Activated naive CD4-positive, alpha-beta T cell treated with anti-CD3 and anti-CD28 coated beads, Interleukin-2, amount 10 ng/mL, durations not matched to agents 7 days and 5 days (primary cell): Measurements from ENCODE around the gene RARB.

Experiments
- CTCF ChIA-PET: fragments of 350-600 bp; sonication (Branson Sonifier 250); formaldehyde crosslinking; loops from one replicate; lab custom pipeline; 2021; ENCODE audit warnings: antibody characterized with exemption; lab: Charles Lee
- DNase-seq: peaks from one replicate; pipeline ENCODE4 v3.0.0-alpha.2; 2020
- H3K27ac Mint-ChIP-seq: one replicate; pipeline ENCODE4 v1.8.0; 2021; ENCODE audit warnings: mild to moderate bottlenecking, moderate library complexity, mixed read lengths
- H3K27me3 Mint-ChIP-seq: one replicate; pipeline ENCODE4 v1.8.0; 2021; ENCODE audit warnings: mild to moderate bottlenecking, mixed read lengths
- H3K36me3 Mint-ChIP-seq: one replicate; pipeline ENCODE4 v1.8.0; 2021; ENCODE audit warnings: mixed read lengths
- H3K4me1 Mint-ChIP-seq: one replicate; pipeline ENCODE4 v1.8.0; 2021; ENCODE audit warnings: mixed read lengths
- H3K4me3 Mint-ChIP-seq: one replicate; pipeline ENCODE4 v1.8.0; 2021; ENCODE audit warnings: mild to moderate bottlenecking, moderate library complexity, mixed read lengths
- H3K9me3 Mint-ChIP-seq: one replicate; pipeline ENCODE4 v1.8.0; 2021; ENCODE audit warnings: mixed read lengths

RARB gene

DNA sequence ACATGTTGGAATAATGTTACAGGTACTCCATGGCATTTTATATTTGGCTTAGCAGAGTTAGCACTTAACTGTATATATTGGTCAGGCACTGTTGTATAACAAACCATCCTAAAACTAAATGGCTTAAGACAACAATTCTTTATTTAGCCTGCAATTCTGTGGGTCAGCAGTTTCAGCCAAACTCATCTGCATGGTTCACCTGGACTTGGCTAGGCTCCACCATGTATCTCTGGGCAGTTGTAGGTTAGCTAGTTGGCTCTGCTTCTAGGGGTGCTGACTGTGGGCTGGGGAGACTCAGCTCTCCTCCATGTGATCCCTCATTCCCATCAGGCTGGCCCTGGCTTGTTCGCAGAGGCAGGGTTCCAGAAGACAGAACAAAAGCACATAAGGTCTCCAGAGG lies 34.4 kb downstream of the RARB start:
- CTCF ChIA-PET: no interaction called here
- Mint-ChIP-seq H3K9me3 (no peaks in the 10 kb centered on the region), H3K27me3 (no peaks in the 10 kb centered on the region), H3K4me1 (no peaks in the 10 kb centered on the region), H3K36me3 (no peaks in the 10 kb centered on the region), H3K4me3 (no peak overlapping the region), H3K27ac (no peak overlapping the region)
- no peak for DNase-seq

DNA sequence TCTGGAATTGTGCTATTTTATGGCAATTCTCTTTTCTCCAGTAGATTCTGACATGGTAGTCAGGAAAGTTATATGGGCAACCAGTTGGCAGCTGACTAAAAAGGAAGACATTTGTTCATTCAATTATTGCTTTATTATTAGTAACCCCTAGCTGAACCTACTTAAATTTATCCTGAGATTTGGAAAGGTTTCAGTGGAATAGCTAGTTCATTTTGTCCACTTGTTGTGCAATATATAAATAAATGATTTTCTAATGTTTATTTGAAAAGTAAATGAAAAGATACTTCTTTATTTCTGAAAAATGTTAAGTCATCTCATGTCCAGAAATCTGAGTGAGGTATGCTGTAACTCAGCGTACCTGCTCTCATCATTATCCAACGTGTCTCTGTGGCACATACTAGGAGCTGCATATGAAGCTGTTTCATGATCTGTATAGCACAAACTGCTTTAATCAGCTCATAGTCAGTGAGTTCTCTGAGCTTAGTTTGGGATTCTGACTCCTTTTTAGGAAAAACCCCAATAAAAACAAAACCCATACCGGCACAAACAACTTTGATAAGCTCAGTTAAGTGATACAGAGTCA lies 35.9 kb downstream of the RARB start:
- H3K27me3 Mint-ChIP-seq: no peaks in the 10 kb centered on the region
- H3K27ac Mint-ChIP-seq: no peak overlapping the region
- no peak for DNase-seq
- H3K9me3 Mint-ChIP-seq: no peaks in the 10 kb centered on the region
- no peaks in the 10 kb centered on the region for H3K4me1 Mint-ChIP-seq
- no peak overlapping the region for H3K4me3 Mint-ChIP-seq
- no peaks in the 10 kb centered on the region for H3K36me3 Mint-ChIP-seq
- CTCF ChIA-PET: interaction anchor here (1.1 to 1.4 kb wide), 2 partner anchors 22 to 615 kb away, joined by 3 to 4 read pairs; no protein-coding TSS in a partner anchor

DNA sequence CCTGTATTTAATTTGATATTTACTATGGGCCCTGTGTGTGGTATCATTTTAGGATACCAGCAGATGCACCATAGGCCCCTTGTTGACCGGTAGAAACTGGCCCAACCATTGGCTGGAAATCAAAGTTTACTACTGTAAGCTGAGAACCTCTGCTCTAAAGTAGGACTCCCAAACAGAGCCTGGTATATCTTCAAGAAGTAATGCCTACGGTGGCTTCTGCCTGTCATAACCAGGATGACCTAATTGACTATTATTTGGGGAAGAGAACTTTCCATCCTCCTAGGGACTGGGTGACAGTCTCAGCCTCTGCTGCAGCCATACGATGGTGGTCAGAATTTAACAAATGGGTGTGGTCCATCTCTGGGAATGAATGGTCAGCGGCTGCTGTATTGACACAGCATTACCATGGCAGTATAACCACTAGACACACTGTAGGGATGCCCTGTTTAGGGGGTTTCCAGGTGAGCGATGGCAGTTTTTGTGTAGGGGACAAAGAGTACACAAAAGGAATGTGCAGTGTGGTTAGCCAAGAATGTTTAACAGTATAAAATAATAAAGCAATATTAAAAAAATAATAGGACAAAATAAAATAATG lies 37.3 kb downstream of the RARB start:
- no peak overlapping the region for H3K4me3 Mint-ChIP-seq
- no peaks in the 10 kb centered on the region for H3K36me3 Mint-ChIP-seq
- H3K27me3 Mint-ChIP-seq: no peaks in the 10 kb centered on the region
- no peaks in the 10 kb centered on the region for H3K9me3 Mint-ChIP-seq
- no peak overlapping the region for H3K27ac Mint-ChIP-seq
- no peak for DNase-seq
- H3K4me1 Mint-ChIP-seq: no peaks in the 10 kb centered on the region
- CTCF ChIA-PET: interaction anchor here (0.6 to 1.1 kb wide), 2 partner anchors 24 to 613 kb away, joined by 3 read pairs; no protein-coding TSS in a partner anchor

DNA sequence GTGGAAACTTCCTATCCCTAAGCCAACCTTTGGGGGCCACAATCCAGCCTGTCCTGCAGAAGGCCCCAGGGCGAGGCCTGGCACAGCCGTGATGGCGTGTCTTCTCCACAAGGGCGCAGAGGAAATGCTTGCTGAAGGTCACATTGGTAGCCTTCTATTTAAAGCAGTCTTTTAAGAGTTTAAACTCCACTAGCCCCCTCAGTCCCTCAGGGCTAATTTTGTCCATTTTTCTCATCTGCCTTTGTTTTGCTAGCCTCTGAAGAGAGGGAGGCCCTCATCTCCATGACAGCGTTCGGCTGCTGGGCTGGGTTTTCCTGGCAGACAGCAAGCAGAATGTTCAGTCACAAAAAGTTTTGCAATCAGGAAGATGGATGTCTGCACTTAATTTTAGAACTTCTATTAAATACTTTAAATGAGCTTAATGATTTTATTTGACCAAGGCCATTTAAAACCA lies 40.8 kb downstream of the RARB start:
- no peaks in the 10 kb centered on the region for H3K36me3 Mint-ChIP-seq
- no peaks in the 10 kb centered on the region for H3K9me3 Mint-ChIP-seq
- H3K27me3 Mint-ChIP-seq: no peaks in the 10 kb centered on the region
- CTCF ChIA-PET: no interaction called here
- H3K4me3 Mint-ChIP-seq: no peak overlapping the region
- H3K27ac Mint-ChIP-seq: no peak overlapping the region
- no peak for DNase-seq
- H3K4me1 Mint-ChIP-seq: peaks cover 3% of the 10 kb centered on the region

DNA sequence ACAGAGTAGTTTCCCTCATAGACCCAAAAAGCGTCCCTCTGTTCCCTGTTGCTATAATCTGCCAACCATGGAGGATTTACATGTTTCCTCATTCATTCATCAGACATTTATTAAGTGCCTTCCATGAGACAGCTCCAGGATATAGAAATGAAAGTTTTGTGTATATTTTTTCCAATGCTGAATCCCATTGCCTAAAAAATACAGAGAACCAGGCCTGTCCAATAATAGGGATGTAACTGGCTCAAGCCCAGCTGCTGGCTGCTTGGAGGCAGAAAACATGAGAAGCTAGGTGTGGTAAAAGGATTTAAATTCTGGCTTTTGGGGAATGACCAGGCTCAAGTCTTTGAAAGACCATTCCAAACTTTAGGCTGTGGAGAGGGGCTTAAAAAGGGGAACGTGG lies 41.5 kb downstream of the RARB start:
- peaks cover 3% of the 10 kb centered on the region for H3K4me1 Mint-ChIP-seq
- CTCF ChIA-PET: no interaction called here
- H3K27me3 Mint-ChIP-seq: no peaks in the 10 kb centered on the region
- no peak for DNase-seq
- no peaks in the 10 kb centered on the region for H3K9me3 Mint-ChIP-seq
- H3K4me3 Mint-ChIP-seq: no peak overlapping the region
- H3K27ac Mint-ChIP-seq: no peak overlapping the region
- no peaks in the 10 kb centered on the region for H3K36me3 Mint-ChIP-seq

DNA sequence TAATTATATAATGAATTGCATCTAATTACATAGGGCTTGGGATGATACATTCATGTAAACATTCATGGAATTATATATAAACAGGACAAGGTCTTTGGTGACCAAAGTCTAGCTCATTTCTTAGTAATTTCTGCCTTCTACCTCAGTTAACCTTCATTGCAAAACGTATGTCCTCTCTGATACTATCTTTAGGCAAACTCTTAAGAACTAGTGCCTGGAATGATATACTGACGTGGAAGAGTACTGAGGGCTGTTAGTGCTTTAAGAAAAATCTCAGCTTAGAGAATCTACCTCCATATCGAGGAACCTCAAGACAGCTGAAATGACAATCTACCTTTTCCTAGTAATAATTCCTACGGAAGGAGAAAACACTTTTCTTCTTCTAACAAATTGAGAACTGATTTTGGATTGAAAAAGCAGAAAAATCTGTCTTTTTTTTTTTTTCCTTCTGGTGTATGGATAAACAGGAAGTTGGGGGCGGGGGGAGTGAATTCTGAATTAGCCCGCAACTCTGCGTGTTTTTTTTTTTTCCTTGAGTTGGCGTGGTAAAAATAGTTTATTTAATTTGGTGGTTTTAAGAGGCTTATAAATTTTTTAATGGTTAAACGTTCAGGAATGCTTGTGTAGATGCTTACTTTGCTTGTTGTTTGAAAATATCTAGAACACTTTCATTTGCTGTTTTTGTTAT lies 43.2 kb downstream of the RARB start:
- CTCF ChIA-PET: no interaction called here
- Mint-ChIP-seq H3K4me1 (peaks cover 3% of the 10 kb centered on the region), H3K9me3 (no peaks in the 10 kb centered on the region), H3K36me3 (no peaks in the 10 kb centered on the region), H3K27me3 (no peaks in the 10 kb centered on the region), H3K4me3 (no peak overlapping the region), H3K27ac (no peak overlapping the region)
- no peak for DNase-seq

DNA sequence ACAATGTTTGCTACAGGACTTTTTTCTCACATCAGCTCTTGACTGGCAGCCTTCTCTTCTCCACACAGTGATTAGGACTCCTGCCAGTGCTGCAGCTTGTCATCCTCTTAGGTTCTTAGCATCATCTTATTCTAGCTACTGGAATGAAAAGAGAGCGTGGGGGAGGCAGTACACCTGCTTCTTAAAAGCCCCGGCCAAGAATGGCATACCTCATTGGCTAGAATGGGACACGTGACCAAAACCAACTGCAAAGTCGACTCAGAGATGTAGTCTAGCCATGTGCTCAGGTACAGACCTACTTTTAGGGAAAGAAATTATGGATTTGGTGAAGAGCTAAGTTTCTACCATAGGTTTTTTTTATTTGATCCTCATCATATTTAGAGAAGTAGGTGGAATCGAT lies 44.1 kb downstream of the RARB start:
- Mint-ChIP-seq H3K4me3 (no peak overlapping the region), H3K36me3 (no peaks in the 10 kb centered on the region), H3K4me1 (peaks cover 3% of the 10 kb centered on the region), H3K27ac (no peak overlapping the region), H3K9me3 (no peaks in the 10 kb centered on the region), H3K27me3 (no peaks in the 10 kb centered on the region)
- CTCF ChIA-PET: no interaction called here
- no peak for DNase-seq

DNA sequence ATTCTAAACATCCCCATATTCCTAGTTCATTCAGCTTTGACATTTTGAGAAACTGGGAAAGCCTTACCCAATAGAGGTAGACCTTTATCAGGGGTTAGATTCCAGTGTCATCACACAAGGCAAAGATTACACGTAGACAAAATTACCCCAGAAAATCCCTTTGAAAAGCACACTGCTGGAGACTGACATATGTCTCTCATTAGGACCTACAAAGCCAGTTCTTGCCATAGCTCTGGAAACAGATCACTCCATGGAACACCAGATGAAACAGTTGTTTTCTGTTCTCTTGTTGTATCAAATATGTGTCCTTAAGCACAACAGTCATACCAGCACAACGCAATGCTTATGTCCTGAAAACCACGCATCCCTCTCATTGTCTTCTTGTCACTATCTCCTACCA lies 44.7 kb downstream of the RARB start:
- no peaks in the 10 kb centered on the region for H3K36me3 Mint-ChIP-seq
- H3K4me1 Mint-ChIP-seq: peaks cover 3% of the 10 kb centered on the region
- no peak overlapping the region for H3K4me3 Mint-ChIP-seq
- no peak overlapping the region for H3K27ac Mint-ChIP-seq
- no peaks in the 10 kb centered on the region for H3K27me3 Mint-ChIP-seq
- no peaks in the 10 kb centered on the region for H3K9me3 Mint-ChIP-seq
- CTCF ChIA-PET: no interaction called here
- no peak for DNase-seq

DNA sequence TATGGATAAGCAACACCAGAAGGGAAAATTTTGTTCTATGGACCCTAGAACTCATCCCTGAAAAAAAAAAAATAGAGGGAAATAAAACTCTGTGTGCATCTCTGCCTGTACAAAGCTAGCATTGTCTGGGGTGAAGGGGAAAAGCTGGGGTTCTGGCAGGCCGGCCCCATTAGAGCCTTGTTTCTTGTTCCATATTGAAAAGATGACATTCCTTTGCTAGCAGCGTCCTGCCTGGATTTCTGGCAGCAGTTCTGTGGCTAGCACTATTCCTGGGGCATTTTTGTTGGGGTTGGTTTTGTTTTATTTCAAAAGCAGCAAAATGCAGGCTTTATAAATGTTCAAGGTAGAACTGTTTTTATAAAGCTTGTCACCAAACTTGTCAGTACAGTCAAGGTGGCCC lies 45.2 kb downstream of the RARB start:
- Mint-ChIP-seq H3K27ac (no peak overlapping the region), H3K9me3 (no peaks in the 10 kb centered on the region), H3K27me3 (no peaks in the 10 kb centered on the region), H3K4me3 (no peak overlapping the region), H3K36me3 (no peaks in the 10 kb centered on the region), H3K4me1 (peaks cover 3% of the 10 kb centered on the region)
- CTCF ChIA-PET: no interaction called here
- no peak for DNase-seq

DNA sequence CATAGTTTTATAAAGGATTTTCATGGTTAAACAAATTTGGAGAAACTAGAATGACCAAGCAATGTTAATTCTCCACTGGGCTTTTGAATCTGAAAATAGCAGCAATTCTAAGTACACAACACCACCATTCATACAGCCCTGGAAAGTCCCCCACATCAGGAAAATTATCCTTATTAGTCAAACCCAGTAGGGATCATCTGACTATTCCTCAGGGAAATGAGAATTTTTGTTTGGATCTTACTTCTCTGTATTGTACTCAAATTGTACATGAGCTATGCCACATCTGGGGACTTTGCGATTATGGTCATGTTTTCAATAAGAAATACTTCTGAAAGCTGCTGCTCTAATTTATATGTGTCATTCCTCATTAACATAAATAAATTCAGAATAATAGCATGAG lies 46.0 kb downstream of the RARB start:
- Mint-ChIP-seq H3K4me1 (peaks cover 3% of the 10 kb centered on the region), H3K9me3 (no peaks in the 10 kb centered on the region), H3K4me3 (no peak overlapping the region), H3K27ac (no peak overlapping the region), H3K36me3 (no peaks in the 10 kb centered on the region), H3K27me3 (no peaks in the 10 kb centered on the region)
- CTCF ChIA-PET: no interaction called here
- DNase-seq: no peak

DNA sequence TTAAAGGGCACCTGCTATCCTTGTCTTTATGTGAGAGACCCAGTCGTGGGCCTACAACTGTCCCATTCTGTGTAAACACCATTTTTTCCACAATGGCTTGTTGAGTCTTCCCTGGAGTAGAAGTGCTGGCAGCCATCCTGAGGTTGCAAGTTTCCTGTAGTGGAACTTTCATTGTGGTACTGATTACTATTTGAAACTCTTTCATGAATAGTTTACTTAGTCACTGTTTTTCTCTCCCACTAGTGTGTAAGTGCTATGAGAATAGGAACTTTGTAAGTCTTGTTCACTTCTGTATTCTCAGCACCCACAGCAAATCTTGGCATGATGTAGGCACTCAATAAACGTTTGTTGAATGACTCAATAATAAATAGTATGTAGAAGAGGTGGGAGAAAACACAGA lies 48.6 kb downstream of the RARB start:
- no peaks in the 10 kb centered on the region for H3K36me3 Mint-ChIP-seq
- no peak for DNase-seq
- no peak overlapping the region for H3K4me3 Mint-ChIP-seq
- no peak overlapping the region for H3K27ac Mint-ChIP-seq
- H3K4me1 Mint-ChIP-seq: no peaks in the 10 kb centered on the region
- CTCF ChIA-PET: no interaction called here
- H3K27me3 Mint-ChIP-seq: no peaks in the 10 kb centered on the region
- H3K9me3 Mint-ChIP-seq: no peaks in the 10 kb centered on the region

DNA sequence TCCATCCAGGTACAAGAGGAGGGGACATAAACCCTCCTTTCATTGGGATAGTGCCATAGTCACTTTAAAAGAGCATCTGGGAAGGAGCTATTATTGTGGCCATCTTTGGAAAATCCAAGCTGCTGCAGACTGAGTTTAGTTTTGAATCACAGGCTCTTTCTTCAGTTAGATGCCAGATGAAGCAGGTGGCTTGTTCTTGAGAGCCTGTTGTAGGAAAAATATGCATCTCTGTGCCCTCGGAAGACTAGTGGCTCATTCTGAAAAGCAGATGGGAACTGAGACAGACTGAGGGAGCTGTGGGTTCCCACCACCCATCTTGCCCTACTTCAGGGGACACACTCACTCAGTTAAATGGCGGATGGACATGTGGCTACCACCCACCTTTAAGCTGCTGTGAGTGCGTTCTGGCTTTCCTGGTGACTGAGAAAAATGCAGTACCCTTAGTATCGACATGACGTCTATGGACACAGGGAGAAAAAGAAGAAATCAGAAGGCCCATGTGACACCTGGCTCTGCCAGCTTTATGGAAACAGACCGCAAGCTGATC lies 50.2 kb downstream of the RARB start:
- Mint-ChIP-seq H3K4me3 (no peak overlapping the region), H3K9me3 (no peaks in the 10 kb centered on the region), H3K27me3 (no peaks in the 10 kb centered on the region), H3K36me3 (no peaks in the 10 kb centered on the region), H3K4me1 (no peaks in the 10 kb centered on the region), H3K27ac (no peak overlapping the region)
- CTCF ChIA-PET: interaction anchor here (0.7 kb wide), 1 partner anchor 37 kb away, joined by 3 read pairs; no protein-coding TSS in a partner anchor
- no peak for DNase-seq

DNA sequence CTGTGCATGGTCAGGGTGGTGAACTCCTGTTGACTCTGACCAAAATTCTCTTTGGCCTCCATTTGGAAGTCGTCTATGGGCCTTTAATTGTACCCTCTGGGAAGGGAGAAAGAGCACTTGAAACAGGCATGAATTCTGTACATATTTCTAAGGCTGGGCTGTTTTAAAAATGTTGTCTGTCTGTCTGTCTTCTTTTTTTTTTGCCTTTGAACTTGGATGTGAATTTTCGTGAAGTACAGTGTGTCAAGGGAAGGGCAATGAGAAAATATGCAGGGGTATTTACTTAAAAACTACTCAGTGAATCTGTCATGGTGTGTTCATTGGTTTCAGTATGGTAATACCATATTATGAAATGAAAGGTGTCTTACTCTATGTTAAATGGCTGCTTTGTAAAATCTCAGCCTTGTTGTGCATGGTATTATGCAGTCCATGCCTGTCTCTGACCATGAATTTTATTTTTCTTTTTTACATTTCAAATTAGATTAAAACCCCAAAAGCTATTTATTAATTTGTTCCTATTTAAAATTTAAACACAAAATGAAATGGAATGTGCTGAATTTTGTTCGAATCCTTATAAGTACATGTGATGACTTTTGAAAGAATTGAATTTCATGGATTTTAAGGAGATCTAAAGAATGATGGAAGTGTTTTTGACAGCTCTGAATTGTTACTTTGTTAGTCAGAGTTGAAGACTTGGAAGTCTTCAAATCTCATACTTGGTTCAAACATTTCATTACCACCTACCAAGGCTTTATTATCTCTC lies 51.1 kb downstream of the RARB start:
- Mint-ChIP-seq H3K9me3 (no peaks in the 10 kb centered on the region), H3K27ac (no peak overlapping the region), H3K36me3 (no peaks in the 10 kb centered on the region), H3K4me1 (no peaks in the 10 kb centered on the region), H3K27me3 (no peaks in the 10 kb centered on the region), H3K4me3 (no peak overlapping the region)
- DNase-seq: no peak
- CTCF ChIA-PET: interaction anchor here (0.7 kb wide), 1 partner anchor 38 kb away, joined by 3 read pairs; no protein-coding TSS in a partner anchor

DNA sequence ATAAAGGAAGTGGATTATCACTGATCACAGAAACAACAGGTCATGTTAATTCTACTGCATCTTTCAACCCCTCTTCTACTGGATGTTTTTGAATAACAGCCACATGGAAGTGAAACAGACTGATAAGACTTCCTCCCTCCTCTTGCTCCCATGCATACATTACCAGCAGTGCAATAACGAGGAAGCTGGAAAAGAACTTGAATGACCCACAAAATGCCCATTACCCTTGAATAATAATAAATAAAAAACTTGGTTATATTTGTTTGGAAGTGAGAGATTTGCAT lies 51.6 kb downstream of the RARB start:
- CTCF ChIA-PET: no interaction called here
- Mint-ChIP-seq H3K9me3 (no peaks in the 10 kb centered on the region), H3K4me3 (no peak overlapping the region), H3K27me3 (no peaks in the 10 kb centered on the region), H3K27ac (no peak overlapping the region), H3K36me3 (no peaks in the 10 kb centered on the region), H3K4me1 (no peaks in the 10 kb centered on the region)
- no peak for DNase-seq
